Measurements from ENCODE around the gene CGB5.

The CGB5 gene

GRCh38 chr19:49017666-49018351 is 25.8 kb upstream of the CGB5 start (continued):
- TF ChIP-seq ZNF416 (tag by site-specific recombination; IDR thresholded peaks at IDR 0.05) (no peak), ZNF362 (tag by site-specific recombination; IDR thresholded peaks at IDR 0.05) (no peak), ZNF639 (tag by site-specific recombination; IDR thresholded peaks at IDR 0.05) (no peak), GLIS1 (tag by site-specific recombination; IDR thresholded peaks at IDR 0.05) (peak; percentile 49), ZNF704 (tag by site-specific recombination; IDR thresholded peaks at IDR 0.05) (no peak), ZBTB48 (tag by site-specific recombination; IDR thresholded peaks at IDR 0.05) (no peak), ZNF791 (tag by site-specific recombination; IDR thresholded peaks at IDR 0.05) (no peak), ZNF473 (tag by site-specific recombination; IDR thresholded peaks at IDR 0.05) (no peak), SP7 (tag by site-specific recombination; IDR thresholded peaks at IDR 0.05) (peak; percentile 26; the same call in 1 of the 2 replicates), ZNF157 (tag by site-specific recombination; IDR thresholded peaks at IDR 0.05) (no peak), ZNF660 (tag by site-specific recombination; IDR thresholded peaks at IDR 0.05) (peak; percentile 63; the same call in 1 of the 2 replicates), MZF1 (tag by site-specific recombination; IDR thresholded peaks at IDR 0.05; ENCODE audit: borderline replicate concordance) (no peak), ZNF366 (tag by site-specific recombination; conservative IDR thresholded peaks at IDR 0.05) (no peak), ZNF747 (tag by site-specific recombination; IDR thresholded peaks at IDR 0.05) (no peak), ZNF280D (tag by site-specific recombination; IDR thresholded peaks at IDR 0.05) (no peak), ZNF2 (tag by site-specific recombination; IDR thresholded peaks at IDR 0.05) (no peak), FEZF1 (tag by site-specific recombination; IDR thresholded peaks at IDR 0.05) (no peak), ZNF280C (tag by site-specific recombination; IDR thresholded peaks at IDR 0.05) (no peak), KLF16 (tag by site-specific recombination; IDR thresholded peaks at IDR 0.05) (0 out of 2 replicates have a peak, but pooled peaks have one; percentile 37), ZNF433 (tag by site-specific recombination; IDR thresholded peaks at IDR 0.05; ENCODE audit: low read depth) (no peak), ZBTB21 (tag by site-specific recombination; IDR thresholded peaks at IDR 0.05) (no peak), ZNF521 (tag by site-specific recombination; IDR thresholded peaks at IDR 0.05) (no peak), TSHZ1 (tag by site-specific recombination; IDR thresholded peaks at IDR 0.05; ENCODE audit: borderline replicate concordance) (no peak), PATZ1 (tag by site-specific recombination; IDR thresholded peaks at IDR 0.05) (peak; percentile 76), ZNF701 (tag by site-specific recombination; IDR thresholded peaks at IDR 0.05) (no peak), ZNF221 (tag by site-specific recombination; IDR thresholded peaks at IDR 0.05; ENCODE audit: borderline replicate concordance) (no peak)
